Spleen (tissue), 11 donors: ENCODE results near the gene ACAD9. TPM values are rescaled to one million over a fixed set of nuclear protein-coding genes. Genes with fewer than 3 reads are reported as not detected.
A peak's percentile ranks its signal among the peaks of the same experiment; 100 is the strongest.

Experiments used
- DNase-seq: peaks from one replicate; pipeline ENCODE4 v3.0.0-alpha.2; 2020
- H3K27ac ChIP-seq, 8 donors: fragments of 200-600 bp; sonication (generic) in 7 of 8; 1 replicate in 4 of 8; 2 replicates in 4 of 8; pipeline versions ENCODE4 v1.5.0 to v1.8.0; 2016 to 2021; ENCODE audit warnings: inconsistent platforms in 4 of 8, mild to moderate bottlenecking in 4 of 8, moderate library complexity in 1 of 8
- H3K27me3 ChIP-seq, 7 donors: fragments of 200-600 bp; sonication (generic) in 6 of 7; replicated peaks in 1 of 7; 1 replicate in 4 of 7; 2 replicates in 3 of 7; pipeline versions ENCODE4 v1.5.0 to v1.8.0; 2016 to 2021; ENCODE audit warnings: inconsistent platforms in 3 of 7, mild to moderate bottlenecking in 1 of 7
- H3K36me3 ChIP-seq, 6 donors: fragments of 200-600 bp; sonication (generic) in 5 of 6; 1 replicate in 4 of 6; 2 replicates in 2 of 6; pipeline versions ENCODE4 v1.5.0 to v1.8.0; 2016 to 2021; ENCODE audit warnings: inconsistent platforms in 2 of 6
- H3K4me1 ChIP-seq, 6 donors: fragments of 200-600 bp; sonication (generic) in 5 of 6; 1 replicate in 3 of 6; 2 replicates in 3 of 6; pipeline versions ENCODE4 v1.5.0 to v1.8.0; 2016 to 2021; ENCODE audit warnings: inconsistent platforms in 3 of 6
- H3K4me3 ChIP-seq, 8 donors: fragments of 200-600 bp; sonication (generic) in 7 of 8; 1 replicate in 4 of 8; 2 replicates in 4 of 8; pipeline versions ENCODE4 v1.5.0 to v1.8.0; 2016 to 2021; ENCODE audit warnings: inconsistent platforms in 4 of 8, mild to moderate bottlenecking in 4 of 8, moderate library complexity in 2 of 8
- H3K9me3 ChIP-seq, 8 donors: fragments of 200-600 bp; sonication (generic) in 7 of 8; 1 replicate in 4 of 8; 2 replicates in 4 of 8; pipeline versions ENCODE4 v1.5.0 to v1.8.0; 2016 to 2021; ENCODE audit warnings: inconsistent platforms in 4 of 8
- POLR2A ChIP-seq, 3 donors: fragments of 450-650 bp; IDR thresholded peaks; one replicate each; pipeline ENCODE4 v1.5.1; 2017; ENCODE audit warnings: antibody characterized with exemption in 3 of 3, mild to moderate bottlenecking in 1 of 3
- POLR2AphosphoS5 ChIP-seq, 3 donors: sonication (generic); formaldehyde crosslinking; IDR thresholded peaks; one replicate each; pipeline ENCODE4 v1.5.1; 2017; ENCODE audit warnings: antibody characterized with exemption in 3 of 3
- WGBS, 5 donors: extraction: QIAGEN DNeasy Blood & Tissue Kit in 3 of 5; methylation state at CpG; one replicate each; pipeline versions ENCODE4 v1.1.5 to v1.1.7; 2013 to 2018; 5-methylcytosine and 5-hydroxymethylcytosine counted together
- intact Hi-C: fragments of 100-400 bp; cut with DNase I; formaldehyde crosslinking; loops from one replicate; pipeline ENCODE4 v1.15.0; 2023; ENCODE audit warnings: low total_unique reads
- polyA plus RNA-seq, 3 donors: library from polyadenylated mRNA; stranded (reverse); fragments of 200-250 nt; gene quantifications; one replicate each; pipeline ENCODE4 v1.2.1, GENCODE V29; 2013
- small RNA-seq, 4 donors: library from RNA; depleted of rRNA; stranded (forward); fragments of <200 nt; gene quantifications; one replicate each; pipeline ENCODE3, GENCODE V24; 2016
- total RNA-seq, 7 donors: library from RNA; depleted of rRNA in 3 of 7; stranded (reverse); fragments of >200 nt in 3 of 7; fragmentation: NEBNext Ultra II Directional in 4 of 7; extraction: Animal tissue kit (Norgen Biotek cat#: 25700) in 4 of 7; gene quantifications; one replicate each; pipeline versions ENCODE4 v1.1.0 to v1.2.1, GENCODE V29; 2016 to 2021
- TF ChIP-seq, protein P1 (sequence below), 11 experiments: fragments of 200-600 bp in 7 of 11; fragments of 450-650 bp in 4 of 11; sonication (generic) in 4 of 11; IDR thresholded peaks in 8 of 11; conservative IDR thresholded peaks in 3 of 11; 1 replicate in 7 of 11; 2 replicates in 4 of 11; pipeline versions ENCODE4 v1.4.0 to v1.8.0; 2016 to 2021; ENCODE audit warnings: antibody characterized with exemption in 11 of 11, inconsistent platforms in 4 of 11, mild to moderate bottlenecking in 1 of 11
- donor health status: healthy with polysubstance abuse.
- donor health status: DM: no; HTN: no; CAD: no; lungs with moderate emphysema.
- donor health status: DM: no; HTN: no; CAD: no.
- donor health status: Bipolar disorder and iron deficiency.
- donor health status: healthy.
- donor health status: DM: no; HTN: no; CAD: no.
- donor health status: DM: yes; HTN: yes; CAD: no.

The ACAD9 gene
- total and polyA plus RNA-seq, 10 donors: 18.8 to 52.8 (median 46.4) TPM

DNA sequence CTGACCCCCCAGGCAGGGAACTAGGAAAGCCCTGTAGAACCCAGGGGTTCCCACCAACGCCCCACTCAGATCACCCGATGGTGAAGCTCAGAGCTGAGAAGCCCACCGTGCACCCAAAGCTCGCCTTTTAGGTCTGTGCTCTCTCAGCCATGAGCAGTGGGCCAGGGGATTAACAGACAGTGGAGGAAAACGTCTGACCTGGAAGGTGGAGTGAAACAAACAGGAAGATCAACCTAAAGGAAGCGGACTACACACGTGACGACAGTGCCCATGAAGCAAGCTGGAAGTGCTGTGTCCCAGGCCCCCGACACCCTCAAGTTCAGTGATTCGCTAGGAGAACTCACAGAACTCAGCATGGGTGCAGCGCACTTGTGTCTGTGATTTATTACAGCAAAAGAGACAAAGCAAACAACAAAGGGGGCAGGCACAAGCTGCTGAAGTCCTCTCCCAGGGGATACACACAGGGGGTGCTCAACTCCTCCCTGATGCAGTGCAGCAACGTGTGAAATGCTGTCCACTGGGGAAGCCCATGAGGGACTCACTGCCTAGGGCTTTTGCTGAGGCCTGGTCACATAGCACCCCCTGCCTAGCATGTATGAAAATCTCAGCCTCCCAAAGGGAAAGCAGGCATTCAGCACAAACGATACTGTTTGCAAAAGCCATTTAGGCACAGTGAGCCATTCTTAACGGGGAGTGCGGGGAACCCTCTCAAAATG lies 71.0 kb downstream of the ACAD9 start:
- H3K4me3 ChIP-seq: no peak overlapping the region
- peak; percentile 29 for DNase-seq
- WGBS, 5 donors: 67 to 76% (median 72%) methylated on average over 14 to 15 of the region's 15 CpGs
- no peaks in the 10 kb centered on the region for H3K36me3 ChIP-seq
- intact Hi-C loops: no loop called here
- no peak for TF ChIP-seq POLR2A (IDR thresholded peaks at IDR 0.05)
- TF ChIP-seq, protein P1, sequence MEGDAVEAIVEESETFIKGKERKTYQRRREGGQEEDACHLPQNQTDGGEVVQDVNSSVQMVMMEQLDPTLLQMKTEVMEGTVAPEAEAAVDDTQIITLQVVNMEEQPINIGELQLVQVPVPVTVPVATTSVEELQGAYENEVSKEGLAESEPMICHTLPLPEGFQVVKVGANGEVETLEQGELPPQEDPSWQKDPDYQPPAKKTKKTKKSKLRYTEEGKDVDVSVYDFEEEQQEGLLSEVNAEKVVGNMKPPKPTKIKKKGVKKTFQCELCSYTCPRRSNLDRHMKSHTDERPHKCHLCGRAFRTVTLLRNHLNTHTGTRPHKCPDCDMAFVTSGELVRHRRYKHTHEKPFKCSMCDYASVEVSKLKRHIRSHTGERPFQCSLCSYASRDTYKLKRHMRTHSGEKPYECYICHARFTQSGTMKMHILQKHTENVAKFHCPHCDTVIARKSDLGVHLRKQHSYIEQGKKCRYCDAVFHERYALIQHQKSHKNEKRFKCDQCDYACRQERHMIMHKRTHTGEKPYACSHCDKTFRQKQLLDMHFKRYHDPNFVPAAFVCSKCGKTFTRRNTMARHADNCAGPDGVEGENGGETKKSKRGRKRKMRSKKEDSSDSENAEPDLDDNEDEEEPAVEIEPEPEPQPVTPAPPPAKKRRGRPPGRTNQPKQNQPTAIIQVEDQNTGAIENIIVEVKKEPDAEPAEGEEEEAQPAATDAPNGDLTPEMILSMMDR (IDR thresholded peaks at IDR 0.05 in 8 of 11, conservative IDR thresholded peaks at IDR 0.05 in 3 of 11): no peak
- no peak for TF ChIP-seq POLR2AphosphoS5 (IDR thresholded peaks at IDR 0.05)
- H3K27me3 ChIP-seq: no peaks in the 10 kb centered on the region
- H3K27ac ChIP-seq: no peak overlapping the region
- no peaks in the 10 kb centered on the region for H3K4me1 ChIP-seq
- H3K9me3 ChIP-seq: no peaks in the 10 kb centered on the region

DNA sequence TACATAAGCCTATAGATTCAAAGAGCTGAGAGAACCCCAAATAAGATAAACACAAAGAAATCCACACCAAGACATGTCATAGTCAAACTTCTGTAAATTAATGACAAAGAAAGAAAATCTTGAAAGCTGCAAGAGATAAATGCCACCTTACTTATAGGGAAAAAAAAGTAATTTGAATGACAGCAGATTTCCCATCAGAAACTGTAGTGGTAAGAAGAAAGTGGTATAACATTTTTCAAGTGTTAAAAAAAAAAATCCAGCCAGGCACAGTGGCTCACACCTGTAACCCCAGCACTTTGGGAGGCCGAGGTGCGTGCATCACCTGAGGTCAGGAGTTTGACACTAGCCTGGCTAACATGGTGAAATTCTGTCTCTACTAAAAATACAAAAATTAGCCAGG lies 77.0 kb downstream of the ACAD9 start:
- WGBS, 5 donors: 92 to 100% (median 98%) methylated on average over 2 of the region's 2 CpGs
- Histone ChIP-seq H3K36me3 (no peaks in the 10 kb centered on the region), H3K4me1 (no peaks in the 10 kb centered on the region), H3K27ac (no peak overlapping the region), H3K9me3 (peaks cover 0 to 7% (median 5%) of the 10 kb centered on the region in 8 donors), H3K4me3 (no peak overlapping the region), H3K27me3 (no peaks in the 10 kb centered on the region)
- TF ChIP-seq, protein P1 (IDR thresholded peaks at IDR 0.05 in 8 of 11, conservative IDR thresholded peaks at IDR 0.05 in 3 of 11): no peak
- TF ChIP-seq POLR2A (IDR thresholded peaks at IDR 0.05): no peak
- TF ChIP-seq POLR2AphosphoS5 (IDR thresholded peaks at IDR 0.05): no peak
- DNase-seq: peak; percentile 22
- intact Hi-C loops: no loop called here

Small RNA genes within 50 kb of the gene (small RNA-seq; reads per million reads assigned to genes)
- 0 reads per million in 4 donors for gene AC112484.4

Other genes starting within 250 kb of the ACAD9 start
- gene RPN1, start 228.8 kb upstream of the ACAD9 start, total RNA-seq: 100 to 1,000 TPM; 128 to 263 (median 190) TPM
- 10 to 100 TPM; 44.9 to 78.1 (median 75.4) TPM for gene RPN1, start 228.8 kb upstream of the ACAD9 start, polyA plus RNA-seq
- 100 to 1,000 TPM; 133 to 227 (median 199) TPM for gene RAB7A, start 153.4 kb upstream of the ACAD9 start, total RNA-seq
- 100 to 1,000 TPM in 2 of 3 donors, 10 to 100 TPM in 1; 82.3 to 150 (median 114) TPM for gene RAB7A, start 153.4 kb upstream of the ACAD9 start, polyA plus RNA-seq
- gene CFAP92, start 114.5 kb downstream of the ACAD9 start, total RNA-seq: 1 to 10 TPM; 1.1 to 3.1 (median 1.3) TPM
- gene CFAP92, start 114.5 kb downstream of the ACAD9 start, polyA plus RNA-seq: under 1 TPM; 0.29 to 0.63 (median 0.45) TPM
- 10 to 100 TPM in 2 of 7 donors, 1 to 10 TPM in 5; 3.7 to 11.2 (median 7.6) TPM for gene EFCC1, start 121.7 kb downstream of the ACAD9 start, total RNA-seq
- gene EFCC1, start 121.7 kb downstream of the ACAD9 start, polyA plus RNA-seq: 1 to 10 TPM; 2.0 to 8.9 (median 8.7) TPM
- gene GP9, start 181.2 kb downstream of the ACAD9 start, total RNA-seq: 10 to 100 TPM in 1 of 7 donors, 1 to 10 TPM in 6; 4.2 to 14.9 (median 7.9) TPM
- gene GP9, start 181.2 kb downstream of the ACAD9 start, polyA plus RNA-seq: 1 to 10 TPM; 1.4 to 5.5 (median 2.2) TPM
- gene RAB43, start 242.2 kb downstream of the ACAD9 start, total RNA-seq: 10 to 100 TPM; 26.7 to 49.6 (median 31.9) TPM
- gene RAB43, start 242.2 kb downstream of the ACAD9 start, polyA plus RNA-seq: 10 to 100 TPM in 1 of 3 donors, 1 to 10 TPM in 2; 3.1 to 12.5 (median 3.2) TPM